ENCODE results near the gene MLN. TPM values are rescaled to one million over a fixed set of nuclear protein-coding genes. Genes with fewer than 3 reads are reported as not detected.

Gene MLN, protein sequence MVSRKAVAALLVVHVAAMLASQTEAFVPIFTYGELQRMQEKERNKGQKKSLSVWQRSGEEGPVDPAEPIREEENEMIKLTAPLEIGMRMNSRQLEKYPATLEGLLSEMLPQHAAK
- polyA plus RNA-seq (ENCODE audit: insufficient read length in 4 of 4): 1 to 10 TPM in 2 of 4 donors, under 1 TPM in 1, not detected in 1; 0.53 to 2.4 (median 1.3) TPM

DNA sequence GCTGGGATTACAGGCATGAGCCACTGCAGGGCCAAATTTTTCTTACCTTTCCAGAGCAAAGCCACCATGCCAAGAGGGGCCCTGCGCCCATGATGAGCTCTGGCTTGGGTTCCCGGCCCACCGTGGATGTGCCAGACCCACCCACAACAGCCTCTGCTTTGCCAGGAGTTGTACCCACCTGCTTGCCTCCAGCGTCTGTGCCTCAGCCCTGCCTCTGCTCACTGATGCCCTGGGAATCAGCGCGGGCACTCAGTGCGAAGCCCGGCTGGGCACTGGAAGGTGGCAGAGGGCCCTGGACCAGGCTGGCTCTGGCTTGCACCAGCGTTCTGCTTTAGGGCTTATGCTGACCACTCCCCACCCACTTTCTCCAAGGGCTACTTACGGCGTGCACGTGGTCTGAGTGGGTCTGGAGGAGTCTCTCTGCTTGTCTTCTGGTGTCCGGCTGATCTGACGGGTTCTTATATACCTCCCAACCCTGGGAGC is at the start of gene MLN:
Gene MLN (minus strand): TSS at position 433 of the 483 bp plus-strand sequence. CDS start 2,840 bp downstream, outside the sequence.
- DNase-seq (ENCODE audit: low read depth in 4 of 4, low spot score in 3 of 4): no peak

DNA sequence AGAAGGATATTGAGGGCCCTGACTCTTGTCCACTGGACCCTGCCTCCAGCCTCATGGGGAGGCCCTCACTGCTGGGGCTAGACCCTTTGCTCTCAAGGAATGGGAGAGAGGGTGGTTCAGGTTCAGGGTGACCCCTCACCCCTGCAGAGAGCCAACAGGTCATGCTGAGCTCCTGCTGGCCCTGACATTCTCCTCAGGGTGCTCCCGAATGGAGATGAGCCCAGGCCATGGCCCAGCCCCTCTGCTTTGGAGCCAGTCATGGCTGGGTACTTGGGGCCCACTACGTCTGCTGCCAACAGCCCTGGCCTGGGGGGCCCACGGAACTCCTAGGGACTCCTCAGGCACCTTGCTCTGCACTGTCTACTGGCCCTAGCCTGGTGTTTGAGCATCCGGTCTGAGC is 49.2 kb upstream of the MLN start:
- DNase-seq (ENCODE audit: low read depth in 4 of 4, low spot score in 3 of 4): no peak

DNA sequence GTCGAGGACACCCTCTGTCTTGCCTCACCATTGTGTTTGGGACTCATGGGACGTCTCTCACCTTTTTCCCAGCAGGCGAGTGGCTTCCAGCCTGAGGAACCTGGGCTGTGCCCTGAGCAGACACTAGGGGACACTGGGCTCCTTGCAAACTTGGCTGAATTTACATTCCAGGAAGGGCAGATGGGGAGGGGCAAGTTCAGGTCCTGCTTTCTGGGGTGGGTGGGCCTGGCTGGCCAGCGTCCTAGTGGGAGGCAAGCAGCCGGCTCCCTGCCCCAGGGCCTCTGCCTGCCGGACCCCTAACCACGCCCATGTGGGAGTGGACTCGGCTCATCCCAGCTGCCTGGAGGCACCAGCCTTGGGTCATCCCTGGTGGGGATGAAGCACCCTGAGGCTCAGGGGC is 48.2 kb upstream of the MLN start:
- no peak for DNase-seq (ENCODE audit: low read depth in 4 of 4, low spot score in 3 of 4)

GRCh38 chr6:33850869-33851541 is 47.2 kb upstream of the MLN start:
- DNase-seq (ENCODE audit: low read depth in 4 of 4, low spot score in 3 of 4): no peak

GRCh38 chr6:33850296-33850695 is 46.5 kb upstream of the MLN start:
- no peak for DNase-seq (ENCODE audit: low read depth in 4 of 4, low spot score in 3 of 4)

DNA sequence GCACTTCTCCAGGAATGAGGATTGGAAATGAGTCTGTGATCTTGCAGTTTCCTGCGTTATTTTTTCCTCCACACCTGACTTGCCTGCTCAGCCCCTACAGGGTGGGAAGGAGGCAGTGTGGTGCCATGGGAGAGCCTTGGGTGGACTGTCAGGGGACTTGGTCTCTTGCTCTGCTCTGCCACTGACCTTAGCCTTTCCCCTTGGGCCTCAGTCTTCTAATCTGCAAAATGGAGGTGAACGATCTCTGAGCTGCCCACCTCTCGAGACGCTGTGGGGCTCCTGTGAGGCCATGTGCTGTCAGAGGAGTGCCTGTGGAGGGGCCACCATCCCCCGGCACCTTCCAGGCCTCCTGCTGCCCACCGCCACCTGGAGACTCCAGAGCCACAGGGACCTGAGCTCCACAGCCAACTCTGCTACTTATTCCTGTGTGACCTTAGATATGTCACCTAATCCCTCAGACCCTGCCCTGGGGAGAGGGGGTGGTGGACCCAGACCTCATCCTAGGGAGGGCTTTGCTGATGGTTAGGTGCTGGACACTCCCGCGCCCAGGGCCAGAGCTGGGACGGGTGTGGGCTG is 45.8 kb upstream of the MLN start:
- DNase-seq (ENCODE audit: low read depth in 4 of 4, low spot score in 3 of 4): no peak

- no peak for DNase-seq (ENCODE audit: low read depth in 4 of 4, low spot score in 3 of 4)
Measured at GRCh38 chr6:33848484-33848883, 44.7 kb upstream of the MLN start.

- no peak for DNase-seq (ENCODE audit: low read depth in 4 of 4, low spot score in 3 of 4)
Measured at GRCh38 chr6:33847867-33848266, 44.1 kb upstream of the MLN start.

DNA sequence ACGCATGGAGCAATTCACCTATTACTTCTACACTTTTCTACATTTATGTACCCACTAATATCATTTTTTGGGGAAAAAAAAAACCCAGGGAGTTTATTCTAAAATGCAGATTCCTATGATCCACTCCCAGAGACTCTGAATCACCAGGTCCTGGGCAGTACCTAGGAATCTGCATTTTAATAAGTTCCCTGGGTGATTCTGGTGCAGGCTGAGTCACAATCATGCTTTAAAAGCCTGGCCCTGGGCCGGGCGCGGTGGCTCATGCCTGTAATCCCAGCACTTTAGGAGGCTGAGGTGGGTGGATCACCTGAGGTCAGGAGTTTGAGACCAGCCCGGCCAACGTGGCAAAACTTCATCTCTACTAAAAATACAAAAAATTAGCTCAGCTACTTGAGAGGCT is 43.3 kb upstream of the MLN start:
- DNase-seq (ENCODE audit: low read depth in 4 of 4, low spot score in 3 of 4): no peak

DNA sequence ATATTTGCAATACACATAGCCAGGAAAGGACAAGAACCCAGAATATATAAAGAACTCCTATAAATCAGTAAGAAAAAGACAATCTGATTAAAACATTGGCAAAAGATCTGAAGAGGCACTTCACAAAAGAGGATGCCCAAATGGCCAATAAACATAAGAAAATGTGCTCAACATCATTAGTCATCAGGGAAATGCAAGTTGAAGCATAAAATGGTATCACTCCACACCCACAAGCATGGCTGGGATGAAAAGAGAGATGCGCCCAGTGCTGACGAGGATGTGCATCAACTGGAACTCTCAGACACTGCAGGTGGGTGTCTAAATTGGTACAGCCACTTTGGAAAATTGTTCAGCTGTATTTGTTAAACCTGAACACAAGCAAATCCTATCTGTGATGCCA is 42.4 kb upstream of the MLN start:
- no peak for DNase-seq (ENCODE audit: low read depth in 4 of 4, low spot score in 3 of 4)

GRCh38 chr6:33845031-33845745 is 41.4 kb upstream of the MLN start:
- DNase-seq (ENCODE audit: low read depth in 4 of 4, low spot score in 3 of 4): no peak

- no peak for DNase-seq (ENCODE audit: low read depth in 4 of 4, low spot score in 3 of 4)
Measured at GRCh38 chr6:33843131-33844121, 39.6 kb upstream of the MLN start.

DNA sequence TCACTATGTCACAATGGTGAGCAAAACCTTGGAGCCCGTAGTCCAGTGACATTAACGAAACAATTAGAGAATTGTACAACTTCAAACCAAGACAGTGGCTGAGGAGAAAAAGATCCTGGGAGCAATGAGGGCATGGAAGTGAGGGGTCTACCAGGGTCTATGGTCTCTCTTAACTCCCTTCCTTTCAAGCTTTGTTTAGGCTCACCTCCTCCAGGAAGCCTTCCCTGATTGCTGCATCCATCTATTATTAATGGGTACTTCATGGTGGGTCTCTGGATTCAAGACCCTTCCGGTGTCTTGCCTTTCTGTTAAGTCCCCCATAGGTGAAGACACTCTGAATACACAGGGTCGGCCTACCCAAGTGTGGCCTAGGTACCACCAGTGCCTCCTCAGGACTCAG is 38.1 kb upstream of the MLN start:
- DNase-seq (ENCODE audit: low read depth in 4 of 4, low spot score in 3 of 4): no peak

DNA sequence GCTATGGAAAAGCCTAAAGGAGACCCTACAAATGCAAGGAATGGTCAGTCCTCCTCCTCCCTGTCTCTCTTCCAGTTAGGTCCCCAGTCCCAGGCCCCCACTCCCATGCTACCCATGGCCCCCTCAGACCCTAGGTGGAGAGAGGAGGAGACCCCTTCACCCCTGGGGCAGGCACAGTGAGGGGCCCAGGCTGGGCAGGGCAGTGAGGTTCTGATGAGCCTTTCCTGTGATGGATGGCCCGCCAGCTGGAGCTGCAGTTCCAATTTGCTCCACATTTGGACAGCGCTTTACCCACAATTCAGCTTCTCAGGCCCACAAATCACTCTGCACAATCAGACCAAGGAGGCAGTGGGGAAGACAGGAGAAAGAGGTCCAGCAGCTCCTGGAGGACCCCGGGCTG is 37.3 kb upstream of the MLN start:
- no peak for DNase-seq (ENCODE audit: low read depth in 4 of 4, low spot score in 3 of 4)

DNA sequence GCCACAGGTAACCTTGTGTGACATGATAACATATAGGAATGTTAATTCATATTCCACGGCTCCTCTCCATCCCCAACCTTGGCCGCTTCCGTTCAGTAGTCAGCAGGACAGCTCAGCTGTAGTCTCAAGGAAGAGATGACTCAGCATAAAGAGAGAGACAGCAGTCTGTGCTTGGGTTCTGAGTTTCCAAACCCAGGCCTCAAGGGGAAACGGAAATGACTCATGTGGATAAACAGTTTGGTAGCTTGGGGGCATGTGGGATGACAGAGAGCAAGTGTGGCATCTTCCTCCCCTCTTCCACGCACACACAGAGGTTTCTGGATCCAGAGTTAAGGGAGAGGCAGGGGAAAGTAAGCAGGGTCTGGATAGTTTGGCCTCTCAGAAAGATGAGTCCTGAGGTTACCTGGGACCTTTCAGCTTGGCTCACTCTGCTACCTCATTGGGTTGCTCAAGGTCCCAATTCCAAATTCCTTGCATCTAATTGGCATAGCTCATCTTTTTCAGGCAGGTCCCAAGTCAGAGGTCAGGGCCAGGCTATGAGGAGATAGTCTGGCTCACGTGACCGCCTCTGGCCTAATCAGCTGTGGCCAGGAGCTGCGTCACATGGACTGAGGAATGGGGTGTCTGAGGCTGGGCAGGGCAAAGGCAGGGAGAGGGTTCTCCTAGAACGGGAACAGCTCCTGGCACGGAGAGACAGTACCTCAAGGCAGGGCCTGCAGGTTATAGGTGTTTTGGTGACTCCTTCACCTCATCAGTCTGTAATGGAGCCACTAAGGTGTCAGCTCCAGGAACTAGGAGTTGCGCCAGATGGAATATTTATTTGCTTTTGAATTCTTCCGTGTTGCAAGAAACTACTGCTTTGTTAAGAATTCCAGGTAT is 36.5 kb upstream of the MLN start:
- DNase-seq (ENCODE audit: low read depth in 4 of 4, low spot score in 3 of 4): no peak

DNA sequence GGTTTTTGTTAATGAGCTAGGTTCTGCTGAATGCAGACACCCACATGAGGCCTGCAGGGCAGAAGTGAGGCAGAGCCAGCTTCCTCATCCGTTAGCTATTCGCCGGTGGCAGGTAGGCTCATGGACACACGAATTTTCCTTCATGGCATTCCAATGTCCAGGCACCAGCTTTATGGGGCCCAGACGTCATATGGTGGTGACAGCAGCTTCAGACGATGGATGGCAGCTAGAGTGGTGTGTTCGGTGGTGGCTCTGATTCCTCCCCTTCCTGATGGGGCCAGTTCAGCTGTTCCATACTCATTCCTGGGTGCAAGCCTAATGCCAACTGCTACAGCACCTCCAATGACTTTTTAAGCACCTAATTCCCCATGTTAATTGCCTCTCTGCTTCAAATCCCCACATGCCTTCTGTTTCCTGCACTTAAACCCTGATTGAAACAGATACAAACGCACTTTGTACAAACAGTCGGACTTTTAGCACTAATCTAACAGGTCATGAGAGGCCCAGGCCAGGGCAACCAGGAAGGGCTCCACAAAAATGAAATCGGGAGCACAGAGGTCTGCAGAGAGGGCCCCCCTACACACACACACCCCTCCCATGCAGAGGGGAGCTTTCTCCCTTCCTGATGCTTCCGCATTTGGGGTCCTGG is 35.7 kb upstream of the MLN start:
- no peak for DNase-seq (ENCODE audit: low read depth in 4 of 4, low spot score in 3 of 4)

- DNase-seq (ENCODE audit: low read depth in 4 of 4, low spot score in 3 of 4): no peak
Measured at GRCh38 chr6:33838983-33839382, 35.2 kb upstream of the MLN start.

GRCh38 chr6:33837971-33838665 is 34.3 kb upstream of the MLN start:
- no peak for DNase-seq (ENCODE audit: low read depth in 4 of 4, low spot score in 3 of 4)

All from left renal pelvis (tissue), 4 donors.